Measurements from ENCODE around the gene MCF2.

MCF2 gene, protein sequence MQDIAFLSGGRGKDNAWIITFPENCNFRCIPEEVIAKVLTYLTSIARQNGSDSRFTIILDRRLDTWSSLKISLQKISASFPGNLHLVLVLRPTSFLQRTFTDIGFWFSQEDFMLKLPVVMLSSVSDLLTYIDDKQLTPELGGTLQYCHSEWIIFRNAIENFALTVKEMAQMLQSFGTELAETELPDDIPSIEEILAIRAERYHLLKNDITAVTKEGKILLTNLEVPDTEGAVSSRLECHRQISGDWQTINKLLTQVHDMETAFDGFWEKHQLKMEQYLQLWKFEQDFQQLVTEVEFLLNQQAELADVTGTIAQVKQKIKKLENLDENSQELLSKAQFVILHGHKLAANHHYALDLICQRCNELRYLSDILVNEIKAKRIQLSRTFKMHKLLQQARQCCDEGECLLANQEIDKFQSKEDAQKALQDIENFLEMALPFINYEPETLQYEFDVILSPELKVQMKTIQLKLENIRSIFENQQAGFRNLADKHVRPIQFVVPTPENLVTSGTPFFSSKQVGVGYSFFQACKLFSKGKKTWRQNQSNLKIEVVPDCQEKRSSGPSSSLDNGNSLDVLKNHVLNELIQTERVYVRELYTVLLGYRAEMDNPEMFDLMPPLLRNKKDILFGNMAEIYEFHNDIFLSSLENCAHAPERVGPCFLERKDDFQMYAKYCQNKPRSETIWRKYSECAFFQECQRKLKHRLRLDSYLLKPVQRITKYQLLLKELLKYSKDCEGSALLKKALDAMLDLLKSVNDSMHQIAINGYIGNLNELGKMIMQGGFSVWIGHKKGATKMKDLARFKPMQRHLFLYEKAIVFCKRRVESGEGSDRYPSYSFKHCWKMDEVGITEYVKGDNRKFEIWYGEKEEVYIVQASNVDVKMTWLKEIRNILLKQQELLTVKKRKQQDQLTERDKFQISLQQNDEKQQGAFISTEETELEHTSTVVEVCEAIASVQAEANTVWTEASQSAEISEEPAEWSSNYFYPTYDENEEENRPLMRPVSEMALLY

DNA sequence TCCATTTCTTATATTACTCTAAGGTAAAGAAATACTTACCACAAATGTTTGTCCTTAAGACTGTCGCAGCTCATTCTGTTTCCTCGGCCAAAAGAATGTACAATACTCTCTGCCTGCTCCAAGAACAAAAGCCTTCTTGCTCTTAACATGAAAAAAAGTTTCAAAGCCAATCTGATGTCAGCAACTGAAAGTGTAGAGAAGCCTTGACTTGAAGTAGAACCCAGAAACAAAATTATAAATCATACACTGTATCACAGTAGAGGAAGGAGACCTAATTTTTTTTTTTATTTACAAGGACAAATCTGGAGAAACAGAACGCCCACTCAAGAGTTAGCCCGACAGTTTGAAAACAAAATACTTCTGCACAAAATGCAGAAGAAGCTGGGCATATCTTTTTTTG is at the start of gene MCF2:
TSS of gene MCF2 (minus strand) at position 101 of the 400 bp plus-strand sequence. CDS start 56,423 bp downstream, outside the sequence.
- no peaks in the 10 kb centered on the region for H4K20me1 ChIP-seq (ENCODE audit: insufficient read depth, low read length)
- H3F3A ChIP-seq (ENCODE audit: insufficient read depth, low read length), result no peaks in the 10 kb centered on the region
- H3K4me3 ChIP-seq (ENCODE audit: low read length), result no peak within 1 kb of the TSS
- TF ChIP-seq EZH2phosphoT487 (IDR thresholded peaks at IDR 0.05; ENCODE audit: low read length) (no peak), EZH2 (optimal IDR thresholded peaks at IDR 0.05; ENCODE audit: low read depth, low read length) (no peak)
- TF ChIP-seq, protein P1, sequence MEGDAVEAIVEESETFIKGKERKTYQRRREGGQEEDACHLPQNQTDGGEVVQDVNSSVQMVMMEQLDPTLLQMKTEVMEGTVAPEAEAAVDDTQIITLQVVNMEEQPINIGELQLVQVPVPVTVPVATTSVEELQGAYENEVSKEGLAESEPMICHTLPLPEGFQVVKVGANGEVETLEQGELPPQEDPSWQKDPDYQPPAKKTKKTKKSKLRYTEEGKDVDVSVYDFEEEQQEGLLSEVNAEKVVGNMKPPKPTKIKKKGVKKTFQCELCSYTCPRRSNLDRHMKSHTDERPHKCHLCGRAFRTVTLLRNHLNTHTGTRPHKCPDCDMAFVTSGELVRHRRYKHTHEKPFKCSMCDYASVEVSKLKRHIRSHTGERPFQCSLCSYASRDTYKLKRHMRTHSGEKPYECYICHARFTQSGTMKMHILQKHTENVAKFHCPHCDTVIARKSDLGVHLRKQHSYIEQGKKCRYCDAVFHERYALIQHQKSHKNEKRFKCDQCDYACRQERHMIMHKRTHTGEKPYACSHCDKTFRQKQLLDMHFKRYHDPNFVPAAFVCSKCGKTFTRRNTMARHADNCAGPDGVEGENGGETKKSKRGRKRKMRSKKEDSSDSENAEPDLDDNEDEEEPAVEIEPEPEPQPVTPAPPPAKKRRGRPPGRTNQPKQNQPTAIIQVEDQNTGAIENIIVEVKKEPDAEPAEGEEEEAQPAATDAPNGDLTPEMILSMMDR (IDR thresholded peaks at IDR 0.05; ENCODE audit: low read length), result no peak
- no peak within 1 kb of the TSS for H3K27ac ChIP-seq (ENCODE audit: low read length)
- H3K9me3 ChIP-seq (replicated peaks; ENCODE audit: insufficient read depth, low read length), result no peaks in the 10 kb centered on the region
- no peaks in the 10 kb centered on the region for H3K9me2 ChIP-seq (replicated peaks; ENCODE audit: insufficient read depth, low read length)
- no peak within 1 kb of the TSS for H3K9ac ChIP-seq (ENCODE audit: low read length)
- no peak within 1 kb of the TSS for H3K4me2 ChIP-seq (ENCODE audit: low read depth, low read length)
- no peaks in the 10 kb centered on the region for H3K27me3 ChIP-seq (replicated peaks; ENCODE audit: insufficient read depth, low read length)
- H3K4me1 ChIP-seq (ENCODE audit: low read length), result no peaks in the 10 kb centered on the region
- H3K36me3 ChIP-seq (replicated peaks; ENCODE audit: insufficient read depth, low read length), result no peaks in the 10 kb centered on the region
- DNase-seq, result no peak
- H3K79me2 ChIP-seq (ENCODE audit: low read length), result no peaks in the 10 kb centered on the region
- H2AFZ ChIP-seq (ENCODE audit: low read length), result no peak within 1 kb of the TSS

DNA sequence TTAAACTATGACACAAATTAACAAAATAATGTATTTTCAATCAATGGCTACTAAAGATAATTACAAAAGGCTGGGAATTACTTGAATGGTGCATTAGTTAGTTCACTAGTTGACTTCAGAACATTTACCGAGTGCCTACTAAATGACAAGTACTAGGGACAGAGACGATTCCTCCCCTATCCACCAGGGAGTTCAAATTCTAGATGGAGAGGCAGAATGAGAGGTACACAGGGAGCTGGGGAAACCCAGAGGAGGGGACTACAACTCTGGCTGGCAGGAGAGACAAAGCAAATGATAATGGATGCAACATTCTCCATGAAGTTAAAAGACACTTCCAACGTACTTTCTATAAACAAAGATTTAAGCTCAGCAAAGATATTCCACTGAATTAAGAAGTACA is 43.1 kb upstream of the MCF2 start:
- Histone ChIP-seq H3K79me2 (ENCODE audit: low read length) (no peaks in the 10 kb centered on the region), H3K4me1 (ENCODE audit: low read length) (no peaks in the 10 kb centered on the region), H2AFZ (ENCODE audit: low read length) (no peak overlapping the region), H3K36me3 (replicated peaks; ENCODE audit: insufficient read depth, low read length) (no peaks in the 10 kb centered on the region), H3K9ac (ENCODE audit: low read length) (no peak overlapping the region), H4K20me1 (ENCODE audit: insufficient read depth, low read length) (no peaks in the 10 kb centered on the region), H3K9me2 (replicated peaks; ENCODE audit: insufficient read depth, low read length) (no peaks in the 10 kb centered on the region), H3K27ac (ENCODE audit: low read length) (no peak overlapping the region), H3K4me2 (ENCODE audit: low read depth, low read length) (no peak overlapping the region), H3K27me3 (replicated peaks; ENCODE audit: insufficient read depth, low read length) (no peaks in the 10 kb centered on the region), H3K4me3 (ENCODE audit: low read length) (no peak overlapping the region), H3F3A (ENCODE audit: insufficient read depth, low read length) (no peaks in the 10 kb centered on the region), H3K9me3 (replicated peaks; ENCODE audit: insufficient read depth, low read length) (no peaks in the 10 kb centered on the region)
- no peak for DNase-seq
- TF ChIP-seq, protein P1 (IDR thresholded peaks at IDR 0.05; ENCODE audit: low read length), result no peak
- no peak for TF ChIP-seq EZH2 (optimal IDR thresholded peaks at IDR 0.05; ENCODE audit: low read depth, low read length)
- TF ChIP-seq EZH2phosphoT487 (IDR thresholded peaks at IDR 0.05; ENCODE audit: low read length), result no peak

DNA sequence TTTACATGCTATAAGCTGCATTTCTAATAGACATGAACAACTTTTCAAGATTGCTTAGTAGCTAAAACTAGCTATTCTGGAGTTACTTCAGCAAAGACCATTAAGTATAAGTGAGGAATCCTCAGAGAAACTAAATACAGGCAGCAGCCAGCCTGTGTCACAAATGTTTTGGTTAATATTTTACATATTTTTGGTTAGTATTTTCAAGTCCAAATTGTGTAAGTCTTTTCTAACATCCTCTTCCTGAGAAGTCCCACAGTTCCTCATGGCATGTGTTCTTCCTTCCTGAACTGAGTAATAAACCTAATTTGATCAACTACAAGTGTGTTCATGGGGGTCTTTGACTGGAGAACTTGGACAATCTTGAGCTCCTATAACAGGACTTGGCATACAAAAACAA is 42.4 kb upstream of the MCF2 start:
- TF ChIP-seq, protein P1 (IDR thresholded peaks at IDR 0.05; ENCODE audit: low read length), result no peak
- no peaks in the 10 kb centered on the region for H3K9me2 ChIP-seq (replicated peaks; ENCODE audit: insufficient read depth, low read length)
- no peaks in the 10 kb centered on the region for H3K9me3 ChIP-seq (replicated peaks; ENCODE audit: insufficient read depth, low read length)
- no peak overlapping the region for H3K27ac ChIP-seq (ENCODE audit: low read length)
- H3K79me2 ChIP-seq (ENCODE audit: low read length), result no peaks in the 10 kb centered on the region
- H3K27me3 ChIP-seq (replicated peaks; ENCODE audit: insufficient read depth, low read length), result no peaks in the 10 kb centered on the region
- H3K4me2 ChIP-seq (ENCODE audit: low read depth, low read length), result no peak overlapping the region
- H3K36me3 ChIP-seq (replicated peaks; ENCODE audit: insufficient read depth, low read length), result no peaks in the 10 kb centered on the region
- no peak overlapping the region for H2AFZ ChIP-seq (ENCODE audit: low read length)
- DNase-seq, result no peak
- H3K4me3 ChIP-seq (ENCODE audit: low read length), result no peak overlapping the region
- H3F3A ChIP-seq (ENCODE audit: insufficient read depth, low read length), result no peaks in the 10 kb centered on the region
- no peak overlapping the region for H3K9ac ChIP-seq (ENCODE audit: low read length)
- no peaks in the 10 kb centered on the region for H4K20me1 ChIP-seq (ENCODE audit: insufficient read depth, low read length)
- no peaks in the 10 kb centered on the region for H3K4me1 ChIP-seq (ENCODE audit: low read length)
